A549 (cell line): Measurements from ENCODE around the gene DNAJC10. TPM values are rescaled to one million over a fixed set of nuclear protein-coding genes. Genes with fewer than 3 reads are reported as not detected.

Experiments used
- ATAC-seq, 2 experiments: fragments of 200-7000 bp in 1 of 2; fragments of >200 bp in 1 of 2; cut with Nextera tagmentation in 1 of 2; cut with Tn5 transposase in 1 of 2; 3 replicates each; pipeline versions ENCODE4 v1.8.0 to v1.9.1; 2018 to 2020; ENCODE audit warnings: mild to moderate bottlenecking in 1 of 2, moderate library complexity in 1 of 2
- CTCF ChIA-PET: fragments of 300-600 bp; sonication (Branson Sonifier 250); formaldehyde crosslinking; extraction: SDS; loops from one replicate; lab custom pipeline; 2021; ENCODE audit warnings: antibody characterized with exemption, inconsistent platforms; lab: Yijun Ruan, JAX
- POLR2A ChIA-PET: fragments of 350-600 bp; formaldehyde crosslinking; extraction: SDS; loops from one replicate; lab custom pipeline; 2021; ENCODE audit warnings: antibody characterized with exemption, inconsistent platforms; lab: Yijun Ruan, JAX
- DNase-seq, 2 experiments: peaks; one replicate each; pipeline versions ENCODE4 v3.0.0 to v3.0.0-alpha.2; 2011 to 2016; ENCODE audit warnings: low read depth in 1 of 2, low spot score in 1 of 2
- FAIRE-seq: peaks from 2 replicates; lab custom pipeline; 2011; peaks lifted over from hg19 to GRCh38; lab: Jason Lieb, UNC
- H3K27ac ChIP-seq, 2 experiments: fragments of >200 bp; sonication (Bioruptor Twin); formaldehyde crosslinking; 3 replicates each; pipeline ENCODE4 v1.5.1; 2016 to 2017
- H3K4me1 ChIP-seq: fragments of >200 bp; sonication (Bioruptor Twin); formaldehyde crosslinking; 3 replicates; pipeline ENCODE4 v1.6.1; 2016
- H3K4me2 ChIP-seq: fragments of >200 bp; sonication (Bioruptor Twin); formaldehyde crosslinking; 3 replicates; pipeline ENCODE4 v1.6.1; 2016
- H3K4me3 ChIP-seq: fragments of >200 bp; sonication (Bioruptor Twin); formaldehyde crosslinking; 3 replicates; pipeline ENCODE4 v1.5.1; 2016
- H3K9me3 ChIP-seq: fragments of >200 bp; sonication (Bioruptor Twin); formaldehyde crosslinking; 3 replicates; pipeline ENCODE4 v1.6.1; 2016
- CBX2 ChIP-seq: fragments of 200-600 bp; sonication (generic); IDR thresholded peaks from 2 replicates; pipeline ENCODE4 v1.6.1; 2016; ENCODE audit warnings: low read depth, mild to moderate bottlenecking, borderline replicate concordance
- CBX8 ChIP-seq: fragments of 200-600 bp; sonication (generic); IDR thresholded peaks from 2 replicates; pipeline ENCODE4 v1.6.1; 2016
- CHD2 ChIP-seq: fragments of 150-350 bp; IDR thresholded peaks from 2 replicates; pipeline ENCODE4 v1.6.1; 2014; ENCODE audit warnings: low read length; ENCODE audit not compliant: partially characterized antibody
- CHD4 ChIP-seq: fragments of 200-600 bp; sonication (generic); IDR thresholded peaks from 2 replicates; pipeline ENCODE4 v1.6.1; 2016; ENCODE audit warnings: antibody characterized with exemption, mild to moderate bottlenecking, borderline replicate concordance
- EHF ChIP-seq: fragments of 250-450 bp; sonication (Bioruptor Pico); IDR thresholded peaks from 2 replicates; pipeline ENCODE4 v1.5.0; 2020; ENCODE audit warnings: mild to moderate bottlenecking
- EP300 ChIP-seq, 2 experiments: fragments of >200 bp; sonication (Bioruptor Twin); formaldehyde crosslinking; IDR thresholded peaks; 2 replicates in 1 of 2; 3 replicates in 1 of 2; pipeline ENCODE4 v1.6.1; 2016 to 2017
- ESRRA ChIP-seq: fragments of 150-350 bp; IDR thresholded peaks from 2 replicates; pipeline ENCODE4 v1.6.1; 2014; ENCODE audit warnings: mild to moderate bottlenecking, low read length, borderline replicate concordance
- FOSB ChIP-seq: fragments of 250-450 bp; sonication (Bioruptor Pico); IDR thresholded peaks from 2 replicates; pipeline ENCODE4 v1.5.0; 2020; ENCODE audit warnings: mild to moderate bottlenecking, moderate library complexity
- FOXS1 ChIP-seq: fragments of 250-450 bp; sonication (Bioruptor Pico); IDR thresholded peaks from 2 replicates; pipeline ENCODE4 v1.5.0; 2020; ENCODE audit warnings: mild to moderate bottlenecking, moderate library complexity
- HDAC2 ChIP-seq: fragments of 200-600 bp; sonication (generic); IDR thresholded peaks from 2 replicates; pipeline ENCODE4 v1.6.1; 2016
- HEYL ChIP-seq: fragments of 250-450 bp; sonication (Bioruptor Pico); IDR thresholded peaks from 2 replicates; pipeline ENCODE4 v1.8.0; 2021; ENCODE audit warnings: mild to moderate bottlenecking, moderate library complexity
- HOXA7 ChIP-seq: fragments of 250-450 bp; sonication (Bioruptor Pico); IDR thresholded peaks from 2 replicates; pipeline ENCODE4 v1.5.0; 2020; ENCODE audit warnings: mild to moderate bottlenecking, moderate library complexity
- HOXB13 ChIP-seq: fragments of 250-450 bp; sonication (Bioruptor Pico); IDR thresholded peaks from 2 replicates; pipeline ENCODE4 v1.5.0; 2020; ENCODE audit warnings: low read depth, mild to moderate bottlenecking, moderate library complexity
- HOXB5 ChIP-seq: fragments of 250-450 bp; sonication (Bioruptor Pico); IDR thresholded peaks from 2 replicates; pipeline ENCODE4 v1.5.0; 2020; ENCODE audit warnings: mild to moderate bottlenecking, moderate library complexity
- JUN ChIP-seq, 2 experiments: fragments of >200 bp; sonication (Bioruptor Twin); formaldehyde crosslinking; IDR thresholded peaks; 2 replicates in 1 of 2; 3 replicates in 1 of 2; pipeline ENCODE4 v1.6.1; 2016 to 2017
- KDM5A ChIP-seq: fragments of 200-600 bp; sonication (generic); IDR thresholded peaks from 2 replicates; pipeline ENCODE4 v1.6.1; 2016; ENCODE audit warnings: antibody characterized with exemption, mild to moderate bottlenecking
- NFE2L2 ChIP-seq: fragments of 150-350 bp; conservative IDR thresholded peaks from 2 replicates; pipeline ENCODE4 v1.6.1; 2014; ENCODE audit warnings: low read length
- POLR2AphosphoS2 ChIP-seq: conservative IDR thresholded peaks from 2 replicates; pipeline ENCODE4 v1.6.1; 2012; ENCODE audit warnings: low read length, improper control_type of control experiment, inconsistent platforms
- SREBF2 ChIP-seq: fragments of 450-650 bp; IDR thresholded peaks from 2 replicates; pipeline ENCODE4 v1.6.1; 2014; ENCODE audit warnings: mild to moderate bottlenecking, moderate library complexity
- TP53 ChIP-seq: fragments of 250-450 bp; sonication (Bioruptor Pico); IDR thresholded peaks from 2 replicates; pipeline ENCODE4 v1.5.0; 2021; ENCODE audit warnings: mild to moderate bottlenecking, moderate library complexity
- USF2 ChIP-seq: fragments of 450-650 bp; IDR thresholded peaks from 2 replicates; pipeline ENCODE4 v1.6.1; 2014; ENCODE audit warnings: antibody characterized with exemption
- ZC3H11A ChIP-seq: fragments of 450-650 bp; IDR thresholded peaks from 2 replicates; pipeline ENCODE4 v1.6.1; 2014; ENCODE audit warnings: antibody characterized with exemption, mild to moderate bottlenecking
- ZFP36 ChIP-seq: fragments of 450-650 bp; IDR thresholded peaks from 2 replicates; pipeline ENCODE4 v1.6.1; 2014; ENCODE audit warnings: borderline replicate concordance; ENCODE audit not compliant: partially characterized antibody
- ZSCAN20 ChIP-seq: fragments of 250-450 bp; sonication (Bioruptor Pico); IDR thresholded peaks from 2 replicates; pipeline ENCODE4 v1.8.0; 2022; ENCODE audit warnings: mild to moderate bottlenecking, moderate library complexity
- WGBS: methylation state at CpG from one replicate; pipeline ENCODE4 v1.1.6; 2017; ENCODE audit errors: missing lambda C conversion rate; 5-methylcytosine and 5-hydroxymethylcytosine counted together
- polyA plus RNA-seq, 4 experiments: library from polyadenylated mRNA; depleted of rRNA in 3 of 4; stranded (reverse); fragments of >200 nt; fragmentation: RNase III in 1 of 4; extraction: RNeasy Plus Mini Kit Qiagen cat#74134 plus additional on column Dnase treatment in 1 of 4; gene quantifications; 2 replicates in 3 of 4; 3 replicates in 1 of 4; pipeline ENCODE4 v1.2.3, GENCODE V29; 2011 to 2017
- TF ChIP-seq, protein P1 (sequence below): fragments of 150-350 bp; IDR thresholded peaks from 2 replicates; pipeline ENCODE4 v1.6.1; 2014; ENCODE audit warnings: low read depth, mild to moderate bottlenecking, low read length
- TF ChIP-seq, protein P2 (sequence below): fragments of 200-600 bp; sonication (generic); IDR thresholded peaks from 2 replicates; pipeline ENCODE4 v1.6.1; 2016; ENCODE audit warnings: antibody characterized with exemption, mild to moderate bottlenecking, moderate library complexity
- TF ChIP-seq, protein P3 (sequence below): fragments of >200 bp; sonication (Bioruptor Twin); formaldehyde crosslinking; IDR thresholded peaks from 3 replicates; pipeline ENCODE4 v1.5.1; 2016

DNAJC10 gene
- polyA plus RNA-seq, 2 of the 4 experiments (the other 2 are of a cell fraction) = 64.1 to 126 TPM

- TF ChIP-seq CBX2 (no peak), HOXB13 (CRISPR knock-in tag) (no peak), EHF (no peak), HEYL (no peak), CBX8 (no peak)
- TF ChIP-seq, all 56 proteins: peak for 0
These were observed 76.4 kb downstream of the DNAJC10 start (continued) for GRCh38 chr2:182792441-182792840.

DNA sequence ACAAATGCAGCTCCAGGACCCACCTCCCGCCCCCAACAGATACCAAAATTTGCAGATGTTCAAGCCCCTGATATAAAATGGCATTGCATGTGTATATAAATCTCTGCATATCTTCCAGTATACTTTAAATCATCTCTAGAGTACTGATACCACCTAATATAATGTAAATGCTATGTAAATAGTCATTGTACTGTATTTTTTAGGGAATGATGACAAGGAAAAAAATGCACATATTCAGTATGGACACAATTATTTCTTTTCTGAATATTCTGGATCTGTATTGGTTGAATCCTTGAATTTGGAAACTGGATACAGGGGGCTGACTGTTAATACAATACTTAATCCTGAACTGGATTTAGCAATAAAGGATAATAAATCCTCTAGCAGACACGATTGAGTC is 82.7 kb downstream of the DNAJC10 start:
- H3K9me3 ChIP-seq = no peaks in the 10 kb centered on the region
- no peak overlapping the region for H3K4me3 ChIP-seq
- 24% methylated on average over 2 of the region's 2 CpGs for WGBS
- no peak for DNase-seq
- H3K4me2 ChIP-seq = no peak overlapping the region
- no peak for FAIRE-seq
- ChIA-PET POLR2A (no interaction called here), CTCF (no interaction called here)
- no peaks in the 10 kb centered on the region for H3K4me1 ChIP-seq
- TF ChIP-seq ESRRA (no peak), EHF (no peak), USF2 (no peak), ZSCAN20 (CRISPR knock-in tag) (no peak), HOXA7 (CRISPR knock-in tag) (no peak), FOSB (CRISPR knock-in tag) (no peak), SREBF2 (no peak), FOXS1 (CRISPR knock-in tag) (no peak), HEYL (no peak), POLR2AphosphoS2 (no peak), ZFP36 (no peak), CHD2 (no peak), ZC3H11A (no peak), HOXB5 (no peak), TP53 (CRISPR knock-in tag) (no peak), CHD4 (no peak), HDAC2 (no peak)
- TF ChIP-seq, protein P1, sequence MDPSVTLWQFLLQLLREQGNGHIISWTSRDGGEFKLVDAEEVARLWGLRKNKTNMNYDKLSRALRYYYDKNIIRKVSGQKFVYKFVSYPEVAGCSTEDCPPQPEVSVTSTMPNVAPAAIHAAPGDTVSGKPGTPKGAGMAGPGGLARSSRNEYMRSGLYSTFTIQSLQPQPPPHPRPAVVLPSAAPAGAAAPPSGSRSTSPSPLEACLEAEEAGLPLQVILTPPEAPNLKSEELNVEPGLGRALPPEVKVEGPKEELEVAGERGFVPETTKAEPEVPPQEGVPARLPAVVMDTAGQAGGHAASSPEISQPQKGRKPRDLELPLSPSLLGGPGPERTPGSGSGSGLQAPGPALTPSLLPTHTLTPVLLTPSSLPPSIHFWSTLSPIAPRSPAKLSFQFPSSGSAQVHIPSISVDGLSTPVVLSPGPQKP = no peak
- TF ChIP-seq, all 56 proteins: peak for 0
- no peak overlapping the region for H3K27ac ChIP-seq
- ATAC-seq = no peak

DNA sequence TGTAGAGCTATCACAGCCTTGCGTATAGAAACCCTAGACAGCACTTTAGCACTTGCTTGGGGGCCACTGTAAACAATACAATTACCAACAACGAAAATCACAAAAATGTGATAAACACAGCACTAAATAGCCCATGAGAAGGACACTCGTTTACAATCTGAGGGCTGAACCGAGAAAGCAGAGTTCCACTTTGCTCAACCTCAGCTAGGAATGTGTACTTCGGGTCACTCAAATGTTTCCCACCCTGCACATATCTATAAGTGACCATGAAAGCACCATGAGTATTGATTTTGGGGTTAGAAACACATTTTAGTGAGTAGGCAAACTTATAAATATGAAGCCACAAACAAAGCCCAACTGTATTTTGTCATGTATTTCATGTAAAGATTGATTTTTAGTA is 88.1 kb downstream of the DNAJC10 start:
- no peak overlapping the region for H3K4me2 ChIP-seq
- no peak for FAIRE-seq
- POLR2A ChIA-PET = no interaction called here

More for the DNA sequence above, 88.1 kb downstream of the DNAJC10 start:
- 34% methylated on average over 5 of the region's 5 CpGs for WGBS
- Histone ChIP-seq H3K9me3 (no peaks in the 10 kb centered on the region), H3K4me3 (no peak overlapping the region), H3K4me1 (no peaks in the 10 kb centered on the region), H3K27ac (no peak overlapping the region)
- TF ChIP-seq JUN (IDR thresholded peaks at IDR 0.05) (no peak), POLR2AphosphoS2 (no peak), HOXB13 (CRISPR knock-in tag) (no peak), KDM5A (no peak), ZFP36 (no peak), CHD2 (no peak), NFE2L2 (no peak), HDAC2 (no peak), EP300 (IDR thresholded peaks at IDR 0.05) (no peak), ZC3H11A (no peak), USF2 (no peak)
- TF ChIP-seq, protein P2, sequence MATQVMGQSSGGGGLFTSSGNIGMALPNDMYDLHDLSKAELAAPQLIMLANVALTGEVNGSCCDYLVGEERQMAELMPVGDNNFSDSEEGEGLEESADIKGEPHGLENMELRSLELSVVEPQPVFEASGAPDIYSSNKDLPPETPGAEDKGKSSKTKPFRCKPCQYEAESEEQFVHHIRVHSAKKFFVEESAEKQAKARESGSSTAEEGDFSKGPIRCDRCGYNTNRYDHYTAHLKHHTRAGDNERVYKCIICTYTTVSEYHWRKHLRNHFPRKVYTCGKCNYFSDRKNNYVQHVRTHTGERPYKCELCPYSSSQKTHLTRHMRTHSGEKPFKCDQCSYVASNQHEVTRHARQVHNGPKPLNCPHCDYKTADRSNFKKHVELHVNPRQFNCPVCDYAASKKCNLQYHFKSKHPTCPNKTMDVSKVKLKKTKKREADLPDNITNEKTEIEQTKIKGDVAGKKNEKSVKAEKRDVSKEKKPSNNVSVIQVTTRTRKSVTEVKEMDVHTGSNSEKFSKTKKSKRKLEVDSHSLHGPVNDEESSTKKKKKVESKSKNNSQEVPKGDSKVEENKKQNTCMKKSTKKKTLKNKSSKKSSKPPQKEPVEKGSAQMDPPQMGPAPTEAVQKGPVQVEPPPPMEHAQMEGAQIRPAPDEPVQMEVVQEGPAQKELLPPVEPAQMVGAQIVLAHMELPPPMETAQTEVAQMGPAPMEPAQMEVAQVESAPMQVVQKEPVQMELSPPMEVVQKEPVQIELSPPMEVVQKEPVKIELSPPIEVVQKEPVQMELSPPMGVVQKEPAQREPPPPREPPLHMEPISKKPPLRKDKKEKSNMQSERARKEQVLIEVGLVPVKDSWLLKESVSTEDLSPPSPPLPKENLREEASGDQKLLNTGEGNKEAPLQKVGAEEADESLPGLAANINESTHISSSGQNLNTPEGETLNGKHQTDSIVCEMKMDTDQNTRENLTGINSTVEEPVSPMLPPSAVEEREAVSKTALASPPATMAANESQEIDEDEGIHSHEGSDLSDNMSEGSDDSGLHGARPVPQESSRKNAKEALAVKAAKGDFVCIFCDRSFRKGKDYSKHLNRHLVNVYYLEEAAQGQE = no peak
- TF ChIP-seq, protein P3, sequence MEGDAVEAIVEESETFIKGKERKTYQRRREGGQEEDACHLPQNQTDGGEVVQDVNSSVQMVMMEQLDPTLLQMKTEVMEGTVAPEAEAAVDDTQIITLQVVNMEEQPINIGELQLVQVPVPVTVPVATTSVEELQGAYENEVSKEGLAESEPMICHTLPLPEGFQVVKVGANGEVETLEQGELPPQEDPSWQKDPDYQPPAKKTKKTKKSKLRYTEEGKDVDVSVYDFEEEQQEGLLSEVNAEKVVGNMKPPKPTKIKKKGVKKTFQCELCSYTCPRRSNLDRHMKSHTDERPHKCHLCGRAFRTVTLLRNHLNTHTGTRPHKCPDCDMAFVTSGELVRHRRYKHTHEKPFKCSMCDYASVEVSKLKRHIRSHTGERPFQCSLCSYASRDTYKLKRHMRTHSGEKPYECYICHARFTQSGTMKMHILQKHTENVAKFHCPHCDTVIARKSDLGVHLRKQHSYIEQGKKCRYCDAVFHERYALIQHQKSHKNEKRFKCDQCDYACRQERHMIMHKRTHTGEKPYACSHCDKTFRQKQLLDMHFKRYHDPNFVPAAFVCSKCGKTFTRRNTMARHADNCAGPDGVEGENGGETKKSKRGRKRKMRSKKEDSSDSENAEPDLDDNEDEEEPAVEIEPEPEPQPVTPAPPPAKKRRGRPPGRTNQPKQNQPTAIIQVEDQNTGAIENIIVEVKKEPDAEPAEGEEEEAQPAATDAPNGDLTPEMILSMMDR = no peak
- CTCF ChIA-PET = interaction anchor here (0.9 kb wide), 1 partner anchor 20 kb away, joined by 3 read pairs; no protein-coding TSS in a partner anchor
- DNase-seq (no peak), ATAC-seq (no peak)
